Measurements from ENCODE around the gene TP73.

GRCh38 chr1:3609769-3610526 is 42.4 kb upstream of the TP73 start:
- TF ChIP-seq POLR2A (IDR thresholded peaks at IDR 0.05; ENCODE audit: low read length), result no peak
- no peak for TF ChIP-seq GATA1 (IDR thresholded peaks at IDR 0.05; ENCODE audit: low read depth, low read length)
